Measurements from ENCODE around the gene LATS2.
A peak's percentile ranks its signal among the peaks of the same experiment; 100 is the strongest.
"Not testable (repeated sequence)": the region's sequence is repeated elsewhere in the genome, so short reads cannot be mapped to it uniquely, and the experiment has no call there.

Gene LATS2

GRCh38 chr13:20953245-20953931 is 108.0 kb downstream of the LATS2 start:
- no peak overlapping the region for H3K4me3 ChIP-seq (ENCODE audit: low read depth, low read length)
- no peak for TF ChIP-seq CTCF (conservative IDR thresholded peaks at IDR 0.05; ENCODE audit: low read depth, low read length)
- DNase-seq (ENCODE audit: low read depth), result no peak

GRCh38 chr13:20952838-20953237 is 108.5 kb downstream of the LATS2 start:
- no peak overlapping the region for H3K4me3 ChIP-seq (ENCODE audit: low read depth, low read length)
- DNase-seq (ENCODE audit: low read depth), result no peak
- TF ChIP-seq CTCF (conservative IDR thresholded peaks at IDR 0.05; ENCODE audit: low read depth, low read length), result no peak

- not testable (repeated sequence) for DNase-seq (ENCODE audit: low read depth); H3K4me3 ChIP-seq (ENCODE audit: low read depth, low read length)
These were observed 113.4 kb downstream of the LATS2 start for GRCh38 chr13:20948001-20948400.

GRCh38 chr13:20945952-20946383 is 115.4 kb downstream of the LATS2 start:
- TF ChIP-seq CTCF (conservative IDR thresholded peaks at IDR 0.05; ENCODE audit: low read depth, low read length), result no peak
- peak; percentile 32 for DNase-seq (ENCODE audit: low read depth)
- peak overlapping the region; percentile 47 for H3K4me3 ChIP-seq (ENCODE audit: low read depth, low read length)

- TF ChIP-seq CTCF (conservative IDR thresholded peaks at IDR 0.05; ENCODE audit: low read depth, low read length), result no peak
These were observed 118.3 kb downstream of the LATS2 start for GRCh38 chr13:20942938-20943559.

GRCh38 chr13:20940511-20940910 is 120.9 kb downstream of the LATS2 start:
- DNase-seq (ENCODE audit: low read depth); H3K4me3 ChIP-seq (ENCODE audit: low read depth, low read length): not testable (repeated sequence)

More at GRCh38 chr13:20942938-20943559, 118.3 kb downstream of the LATS2 start:
- no peak for DNase-seq (ENCODE audit: low read depth)
- H3K4me3 ChIP-seq (ENCODE audit: low read depth, low read length), result no peak overlapping the region

- H3K4me3 ChIP-seq (ENCODE audit: low read depth, low read length), result no peak overlapping the region
- DNase-seq (ENCODE audit: low read depth), result peak; percentile 84
- TF ChIP-seq CTCF (conservative IDR thresholded peaks at IDR 0.05; ENCODE audit: low read depth, low read length), result no peak
These were observed 121.3 kb downstream of the LATS2 start for GRCh38 chr13:20940083-20940482.

GRCh38 chr13:20939662-20940061 is 121.7 kb downstream of the LATS2 start:
- H3K4me3 ChIP-seq (ENCODE audit: low read depth, low read length), result no peak overlapping the region
- TF ChIP-seq CTCF (conservative IDR thresholded peaks at IDR 0.05; ENCODE audit: low read depth, low read length), result no peak
- DNase-seq (ENCODE audit: low read depth), result no peak
